ENCODE results near the gene HS6ST2. TPM values are rescaled to one million over a fixed set of nuclear protein-coding genes. Genes with fewer than 3 reads are reported as not detected.

The HS6ST2 gene
- total RNA-seq, 2 donors from 2014 or later: 0.08 to 0.19 TPM

GRCh38 chrX:132576939-132577338 is 381.5 kb downstream of the HS6ST2 start:
- Mint-ChIP-seq H3K9me3 (no peaks in the 10 kb centered on the region), H3K27me3 (no peaks in the 10 kb centered on the region), H3K4me3 (no peak overlapping the region), H3K4me1 (no peaks in the 10 kb centered on the region), H3K36me3 (ENCODE audit: low read depth) (no peaks in the 10 kb centered on the region), H3K27ac (no peak overlapping the region)
- no peak for ATAC-seq (replicated peaks)

Other genes starting within 250 kb of the HS6ST2 start
- not detected for gene USP26, start 138.5 kb upstream of the HS6ST2 start, total RNA-seq

All from activated T-helper 17 cell treated with anti-CD3 and anti-CD28 coated beads, Interleukin-2, amount 50 U/mL, for 72 hours (primary cell).